Body of pancreas (tissue), 4 donors: ENCODE data around the gene SPOUT1.

Experiments
- POLR2A ChIP-seq, 3 donors: fragments of 450-650 bp; IDR thresholded peaks; one replicate each; pipeline ENCODE4 v1.6.1; 2016; ENCODE audit warnings: antibody characterized with exemption in 3 of 3, mild to moderate bottlenecking in 2 of 3
- TF ChIP-seq, protein P1 (sequence below), 7 experiments: fragments of 450-650 bp in 4 of 7; fragments of 200-600 bp in 3 of 7; sonication (generic) in 3 of 7; IDR thresholded peaks; one replicate each; pipeline ENCODE4 v1.5.1; 2016 to 2019; ENCODE audit warnings: antibody characterized with exemption in 7 of 7

DNA sequence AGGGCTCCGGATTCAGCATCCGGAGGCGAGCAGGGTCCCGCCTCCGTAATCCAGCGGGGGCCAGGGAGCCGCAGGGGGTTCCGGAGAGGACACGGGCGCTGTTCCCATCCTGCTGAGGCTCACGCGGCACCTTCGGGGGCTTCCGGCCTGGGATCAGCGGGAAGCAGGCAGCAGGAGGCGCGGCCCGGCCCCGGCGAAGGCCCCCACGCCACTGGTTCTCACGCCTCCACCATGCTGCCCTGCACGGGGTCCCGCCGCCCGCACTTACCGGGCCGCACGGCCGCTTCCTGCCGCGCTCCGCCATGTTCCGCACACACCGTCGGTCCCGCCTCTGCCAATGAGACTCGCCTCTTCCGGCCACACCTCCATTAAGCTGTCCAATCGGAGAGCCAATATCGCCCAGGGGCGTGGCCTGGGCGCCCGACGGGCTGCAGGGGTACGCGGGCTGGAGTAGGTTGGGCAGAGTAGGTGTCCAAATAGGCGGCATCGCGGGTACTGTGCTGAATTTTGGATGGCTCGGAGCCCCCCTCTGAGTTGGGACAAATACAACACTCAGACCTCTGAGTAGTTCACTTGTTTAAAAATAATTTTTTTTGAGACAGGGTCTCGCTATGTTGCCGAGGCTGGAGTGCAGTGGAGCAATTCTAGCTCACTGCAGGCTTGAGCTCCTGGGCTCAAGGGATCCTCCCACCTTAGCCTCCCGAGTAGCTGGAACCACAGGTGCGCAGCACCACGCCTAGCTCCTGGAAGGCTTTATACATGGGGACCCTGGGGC lies at the start of gene SPOUT1:
- peak in 2 of 3 donors; percentile 66 to 74 for TF ChIP-seq POLR2A (IDR thresholded peaks at IDR 0.05)
- TF ChIP-seq, protein P1, sequence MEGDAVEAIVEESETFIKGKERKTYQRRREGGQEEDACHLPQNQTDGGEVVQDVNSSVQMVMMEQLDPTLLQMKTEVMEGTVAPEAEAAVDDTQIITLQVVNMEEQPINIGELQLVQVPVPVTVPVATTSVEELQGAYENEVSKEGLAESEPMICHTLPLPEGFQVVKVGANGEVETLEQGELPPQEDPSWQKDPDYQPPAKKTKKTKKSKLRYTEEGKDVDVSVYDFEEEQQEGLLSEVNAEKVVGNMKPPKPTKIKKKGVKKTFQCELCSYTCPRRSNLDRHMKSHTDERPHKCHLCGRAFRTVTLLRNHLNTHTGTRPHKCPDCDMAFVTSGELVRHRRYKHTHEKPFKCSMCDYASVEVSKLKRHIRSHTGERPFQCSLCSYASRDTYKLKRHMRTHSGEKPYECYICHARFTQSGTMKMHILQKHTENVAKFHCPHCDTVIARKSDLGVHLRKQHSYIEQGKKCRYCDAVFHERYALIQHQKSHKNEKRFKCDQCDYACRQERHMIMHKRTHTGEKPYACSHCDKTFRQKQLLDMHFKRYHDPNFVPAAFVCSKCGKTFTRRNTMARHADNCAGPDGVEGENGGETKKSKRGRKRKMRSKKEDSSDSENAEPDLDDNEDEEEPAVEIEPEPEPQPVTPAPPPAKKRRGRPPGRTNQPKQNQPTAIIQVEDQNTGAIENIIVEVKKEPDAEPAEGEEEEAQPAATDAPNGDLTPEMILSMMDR (IDR thresholded peaks at IDR 0.05), result no peak
